ENCODE data around the gene TAF7. TPM values are rescaled to one million over a fixed set of nuclear protein-coding genes. Genes with fewer than 3 reads are reported as not detected.
"Not testable (repeated sequence)": the region's sequence is repeated elsewhere in the genome, so short reads cannot be mapped to it uniquely, and the experiment has no call there.

Gene TAF7
- total and polyA plus RNA-seq, 5 donors: 86.7 to 109 (median 94.6) TPM

DNA sequence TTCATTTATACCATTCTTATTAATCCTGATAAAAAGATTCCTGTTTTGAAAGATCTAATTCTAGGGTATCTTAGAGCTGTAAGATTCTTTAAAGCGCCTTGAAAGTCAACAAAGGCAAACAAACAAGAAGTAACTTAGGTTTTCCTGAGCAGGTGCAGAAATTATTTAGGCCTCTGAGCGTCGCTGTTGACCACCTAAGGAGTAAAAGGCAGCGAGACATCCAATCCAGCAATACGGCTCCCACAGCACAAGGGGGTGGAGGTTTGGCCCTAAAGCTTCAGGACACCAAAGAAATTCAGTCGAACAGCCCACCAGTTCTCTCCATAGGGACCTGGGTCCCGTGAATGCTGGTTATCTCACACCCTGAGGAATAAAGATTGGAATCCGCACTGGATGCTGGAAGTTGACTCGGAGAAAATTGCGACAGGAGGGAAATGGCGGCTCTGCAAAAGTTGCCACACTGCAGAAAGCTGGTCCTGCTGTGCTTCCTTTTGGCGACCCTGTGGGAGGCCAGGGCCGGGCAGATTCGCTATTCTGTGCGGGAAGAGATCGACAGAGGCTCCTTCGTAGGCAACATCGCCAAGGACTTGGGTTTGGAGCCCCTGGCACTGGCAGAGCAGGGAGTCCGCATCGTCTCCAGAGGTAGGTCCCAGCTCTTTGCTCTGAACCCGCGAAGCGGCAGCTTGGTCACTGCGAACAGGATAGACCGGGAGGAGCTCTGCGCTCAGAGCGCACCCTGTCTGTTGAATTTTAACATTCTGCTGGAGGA lies 18.1 kb upstream of the TAF7 start, which contains the start of gene PCDHGA2:
PCDHGA2 (plus strand) TSS at position 223 of the 769 bp plus-strand sequence.
- H3K27ac ChIP-seq (ENCODE audit: low read length): peak within 1 kb of the TSS; percentile 43

DNA sequence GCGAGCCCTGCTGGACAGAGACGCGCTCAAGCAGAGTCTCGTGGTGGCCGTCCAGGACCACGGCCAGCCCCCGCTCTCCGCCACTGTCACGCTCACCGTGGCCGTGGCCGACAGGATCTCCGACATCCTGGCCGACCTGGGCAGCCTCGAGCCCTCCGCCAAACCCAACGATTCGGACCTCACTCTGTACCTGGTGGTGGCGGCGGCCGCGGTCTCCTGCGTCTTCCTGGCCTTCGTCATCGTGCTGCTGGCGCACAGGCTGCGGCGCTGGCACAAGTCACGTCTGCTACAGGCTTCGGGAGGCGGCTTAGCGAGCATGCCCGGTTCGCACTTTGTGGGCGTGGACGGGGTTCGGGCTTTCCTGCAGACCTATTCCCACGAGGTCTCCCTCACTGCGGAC lies 12.0 kb upstream of the TAF7 start:
- H3K27ac ChIP-seq (ENCODE audit: low read length); DNase-seq; H3K27me3 ChIP-seq (ENCODE audit: control insufficient read depth, insufficient read depth); H3K4me3 ChIP-seq (ENCODE audit: low read length); ATAC-seq; H3K9me3 ChIP-seq (ENCODE audit: control insufficient read depth, low read length); H3K4me1 ChIP-seq (ENCODE audit: control insufficient read depth, insufficient read depth, low read length): not testable (repeated sequence)
- WGBS: 35% methylated on average over 39 of the region's 39 CpGs
- intact Hi-C loops (cut with DNase I): loop anchor here in 1 of 4 donors (10.0 kb wide), 1 partner anchor 222 kb away; no protein-coding TSS in a partner anchor

More for the DNA sequence above, 18.1 kb upstream of the TAF7 start, which contains the start of gene PCDHGA2:
- ATAC-seq (peak; percentile 72 to 76), DNase-seq (peak in 2 of 3 donors; percentile 59 to 66)
- 10% methylated on average over 27 of the region's 27 CpGs for WGBS
- Histone ChIP-seq H3K4me1 (ENCODE audit: control insufficient read depth, insufficient read depth, low read length) (no peaks in the 10 kb centered on the region), H3K4me3 (ENCODE audit: low read length) (peak within 1 kb of the TSS; percentile 61), H3K27me3 (ENCODE audit: control insufficient read depth, insufficient read depth) (no peaks in the 10 kb centered on the region), H3K9me3 (ENCODE audit: control insufficient read depth, low read length) (peaks cover 7% of the 10 kb centered on the region)
- intact Hi-C loops (cut with DNase I): loop anchor here in 1 of 4 donors (10.0 kb wide), 1 partner anchor 216 kb away; no protein-coding TSS in a partner anchor

DNA sequence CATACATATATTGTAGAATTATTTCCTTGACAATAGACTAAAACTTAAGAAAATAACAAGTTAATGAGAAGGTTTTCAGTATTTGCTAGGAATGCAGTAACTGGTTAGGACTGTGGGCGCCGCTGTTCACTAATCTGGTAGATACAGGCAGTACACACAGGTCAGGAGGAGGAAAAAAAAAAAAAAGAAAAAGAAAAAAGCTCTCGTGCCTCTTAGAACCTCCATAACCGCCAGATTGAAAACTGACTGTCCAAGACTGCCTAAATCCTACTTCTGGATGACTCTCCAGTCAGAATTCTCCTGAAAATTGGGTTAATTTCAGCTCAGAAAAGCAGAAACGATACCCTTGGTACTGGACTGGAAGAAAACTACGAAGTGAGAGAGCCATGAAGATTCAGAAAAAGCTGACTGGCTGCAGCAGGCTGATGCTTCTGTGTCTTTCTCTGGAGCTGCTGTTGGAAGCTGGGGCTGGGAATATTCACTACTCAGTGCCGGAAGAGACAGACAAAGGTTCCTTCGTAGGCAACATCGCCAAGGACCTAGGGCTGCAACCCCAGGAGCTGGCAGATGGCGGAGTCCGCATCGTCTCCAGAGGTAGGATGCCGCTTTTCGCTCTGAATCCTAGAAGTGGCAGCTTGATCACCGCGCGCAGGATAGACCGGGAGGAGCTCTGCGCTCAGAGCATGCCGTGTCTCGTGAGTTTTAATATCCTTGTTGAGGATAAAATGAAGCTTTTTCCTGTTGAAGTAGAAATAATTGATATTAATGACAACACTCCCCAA lies 9.9 kb upstream of the TAF7 start, which contains the start of gene PCDHGA1:
PCDHGA1 (plus strand) TSS at position 216 of the 782 bp plus-strand sequence.
- Histone ChIP-seq H3K4me3 (ENCODE audit: low read length) (peak within 1 kb of the TSS; percentile 49), H3K27me3 (ENCODE audit: control insufficient read depth, insufficient read depth) (no peaks in the 10 kb centered on the region), H3K4me1 (ENCODE audit: control insufficient read depth, insufficient read depth, low read length) (no peaks in the 10 kb centered on the region), H3K9me3 (ENCODE audit: control insufficient read depth, low read length) (no peaks in the 10 kb centered on the region), H3K27ac (ENCODE audit: low read length) (no peak within 1 kb of the TSS)
- 18% methylated on average over 21 of the region's 21 CpGs for WGBS
- peak in 1 of 3 donors; percentile 71 for DNase-seq
- no peak for ATAC-seq
- intact Hi-C loops (cut with DNase I): loop anchor here in 1 of 4 donors (10.0 kb wide), 1 partner anchor 224 kb away; no protein-coding TSS in a partner anchor

DNA sequence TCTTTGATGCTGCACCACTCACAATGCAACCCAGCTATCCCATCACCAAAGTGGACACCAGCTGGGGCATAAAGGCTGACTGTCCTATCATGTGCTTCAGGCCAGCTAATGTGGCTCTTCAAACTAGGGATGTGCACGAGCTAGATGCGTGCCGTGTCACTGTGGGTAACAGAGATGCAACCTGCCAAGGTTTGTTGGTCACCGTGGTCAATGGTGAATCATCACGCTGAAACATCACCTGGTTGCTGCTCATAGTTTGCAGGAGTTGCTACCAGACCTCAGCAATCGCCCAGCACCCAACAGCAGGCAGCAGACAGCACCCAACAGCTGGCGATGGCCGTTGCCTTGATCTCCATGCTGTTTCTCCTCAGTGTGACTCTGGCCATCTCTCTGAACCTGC lies 7.6 kb upstream of the TAF7 start:
- 77% methylated on average over 8 of the region's 8 CpGs for WGBS
- DNase-seq (no peak), ATAC-seq (no peak)
- intact Hi-C loops (cut with DNase I): loop anchor here in 1 of 4 donors (5.0 kb wide), 1 partner anchor 234 kb away; no protein-coding TSS in a partner anchor
- H3K4me3 ChIP-seq (ENCODE audit: low read length): no peak overlapping the region
- H3K4me1 ChIP-seq (ENCODE audit: control insufficient read depth, insufficient read depth, low read length): no peaks in the 10 kb centered on the region
- no peaks in the 10 kb centered on the region for H3K9me3 ChIP-seq (ENCODE audit: control insufficient read depth, low read length)
- H3K27ac ChIP-seq (ENCODE audit: low read length): no peak overlapping the region
- H3K27me3 ChIP-seq (ENCODE audit: control insufficient read depth, insufficient read depth): no peaks in the 10 kb centered on the region

DNA sequence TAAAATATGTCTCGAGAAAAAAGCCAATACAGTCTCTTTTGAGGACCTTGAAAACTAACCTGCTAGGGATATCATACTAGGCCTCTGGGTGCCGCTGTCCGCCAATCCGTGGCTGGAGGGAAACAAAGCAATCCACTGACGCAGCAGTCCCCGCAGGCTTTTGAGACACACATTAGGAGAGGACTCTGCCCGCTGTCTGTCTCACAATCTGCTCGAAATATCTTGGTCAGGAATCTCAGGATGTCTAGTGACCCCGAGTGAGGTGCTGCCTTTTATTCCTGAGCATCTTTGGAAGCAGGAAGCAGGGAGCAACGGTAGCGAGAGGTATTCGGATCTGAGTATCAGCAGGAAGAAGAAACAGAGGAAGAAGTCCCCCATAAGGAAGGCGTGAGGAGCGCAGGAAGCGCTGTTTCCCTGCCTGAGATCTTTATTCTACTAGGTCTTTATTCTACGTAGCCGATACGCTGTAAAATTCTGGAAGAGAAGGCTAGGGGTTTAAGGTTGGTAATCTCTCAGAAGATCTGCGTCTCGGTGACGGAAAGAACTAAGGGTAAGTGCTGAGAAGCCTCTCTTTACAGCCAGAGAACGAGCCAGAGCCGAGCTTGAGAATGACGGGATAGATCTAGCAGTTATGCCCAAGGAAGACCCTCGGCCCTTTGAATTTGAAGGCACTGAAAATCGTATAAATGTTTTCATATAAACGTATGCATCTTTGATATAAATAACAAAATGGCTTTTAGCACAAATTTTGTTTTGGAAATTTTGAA lies 5.7 kb upstream of the TAF7 start:
- Histone ChIP-seq H3K9me3 (ENCODE audit: control insufficient read depth, low read length) (no peaks in the 10 kb centered on the region), H3K4me3 (ENCODE audit: low read length) (peak overlapping the region; percentile 46), H3K27ac (ENCODE audit: low read length) (peak overlapping the region; percentile 55), H3K4me1 (ENCODE audit: control insufficient read depth, insufficient read depth, low read length) (no peaks in the 10 kb centered on the region), H3K27me3 (ENCODE audit: control insufficient read depth, insufficient read depth) (no peaks in the 10 kb centered on the region)
- peak; percentile 59 to 83 (median 77) for DNase-seq
- WGBS: 8% methylated on average over 27 of the region's 27 CpGs
- intact Hi-C loops (cut with DNase I): loop anchor here in 1 of 4 donors (5.0 kb wide), 1 partner anchor 236 kb away; no protein-coding TSS in a partner anchor
- peak; percentile 77 to 93 for ATAC-seq

DNA sequence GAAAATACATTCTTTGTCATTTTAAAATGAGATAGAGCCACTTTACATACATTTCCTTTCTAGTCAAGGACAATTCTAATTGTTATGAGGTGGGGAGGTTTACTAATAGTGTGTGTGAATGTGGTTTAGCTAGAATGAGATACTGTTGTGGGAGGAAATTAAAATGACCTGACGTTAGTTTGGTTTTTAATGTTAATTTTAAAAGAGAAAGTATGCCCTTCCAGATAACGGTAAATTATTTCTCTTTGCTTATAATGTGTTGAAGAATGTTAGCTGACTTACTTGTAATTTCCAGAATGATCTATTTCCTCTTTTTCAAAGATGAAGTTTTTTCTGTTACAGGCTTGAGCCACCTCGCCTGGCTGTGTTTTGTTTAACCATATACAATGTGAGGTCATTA lies 1.7 kb upstream of the TAF7 start:
- WGBS: 92% methylated on average over 3 of the region's 3 CpGs
- no peak for ATAC-seq
- no peak for DNase-seq

DNA sequence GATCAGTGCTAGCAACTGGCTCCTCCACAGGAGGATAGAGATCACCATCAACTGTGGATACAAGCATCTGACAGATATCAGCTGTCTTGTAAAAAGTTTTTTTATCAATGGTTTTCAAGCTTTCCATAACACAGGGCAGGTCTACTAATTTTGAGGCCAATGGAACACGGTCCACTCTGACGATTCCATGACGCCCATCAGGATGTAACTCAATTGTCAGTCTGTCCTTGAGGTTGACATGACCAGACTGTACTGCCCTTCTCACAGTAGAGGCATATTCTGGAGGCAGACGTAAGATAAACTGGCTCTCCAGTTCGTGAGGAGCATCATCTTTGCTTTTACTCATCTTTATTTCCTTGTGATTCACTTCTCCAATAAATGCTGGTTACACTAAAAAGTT lies 885 bp downstream of the TAF7 start:
- ATAC-seq (no peak), DNase-seq (no peak)
- peaks cover 8% of the 10 kb centered on the region for H3K9me3 ChIP-seq (ENCODE audit: control insufficient read depth, low read length)
- H3K4me3 ChIP-seq (ENCODE audit: low read length): peak overlapping the region; percentile 78
- no peaks in the 10 kb centered on the region for H3K27me3 ChIP-seq (ENCODE audit: control insufficient read depth, insufficient read depth)
- intact Hi-C loops (cut with DNase I): no loop called here
- H3K27ac ChIP-seq (ENCODE audit: low read length): no peak overlapping the region
- 69% methylated on average over 5 of the region's 5 CpGs for WGBS
- H3K4me1 ChIP-seq (ENCODE audit: control insufficient read depth, insufficient read depth, low read length): no peaks in the 10 kb centered on the region

More for the DNA sequence above, 1.7 kb upstream of the TAF7 start:
- H3K27me3 ChIP-seq (ENCODE audit: control insufficient read depth, insufficient read depth): no peaks in the 10 kb centered on the region
- intact Hi-C loops (cut with DNase I): no loop called here
- H3K9me3 ChIP-seq (ENCODE audit: control insufficient read depth, low read length): peaks cover 8% of the 10 kb centered on the region
- H3K4me1 ChIP-seq (ENCODE audit: control insufficient read depth, insufficient read depth, low read length): no peaks in the 10 kb centered on the region
- H3K27ac ChIP-seq (ENCODE audit: low read length): no peak overlapping the region
- no peak overlapping the region for H3K4me3 ChIP-seq (ENCODE audit: low read length)

DNA sequence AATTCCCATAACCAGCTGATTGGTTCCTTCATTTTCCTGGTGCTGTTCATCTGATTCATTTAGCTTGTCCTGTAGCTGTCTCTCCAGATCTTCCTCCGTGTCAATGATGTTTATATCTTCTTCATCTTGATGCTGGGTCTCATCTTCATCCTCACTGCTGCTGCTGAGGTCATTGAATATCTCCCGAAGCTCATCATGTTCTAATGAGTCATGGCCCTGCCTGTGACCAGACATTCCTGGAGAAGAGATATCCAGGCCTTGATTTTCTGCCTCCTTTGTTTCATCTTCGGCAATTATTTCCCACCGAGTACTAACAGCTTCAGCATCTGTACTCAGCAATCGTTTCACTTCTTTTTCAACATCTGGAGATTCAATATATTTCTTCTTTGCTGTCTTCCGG lies 1.4 kb downstream of the TAF7 start:
- Histone ChIP-seq H3K4me3 (ENCODE audit: low read length) (peak overlapping the region; percentile 78), H3K9me3 (ENCODE audit: control insufficient read depth, low read length) (peaks cover 8% of the 10 kb centered on the region), H3K4me1 (ENCODE audit: control insufficient read depth, insufficient read depth, low read length) (no peaks in the 10 kb centered on the region), H3K27ac (ENCODE audit: low read length) (no peak overlapping the region), H3K27me3 (ENCODE audit: control insufficient read depth, insufficient read depth) (no peaks in the 10 kb centered on the region)
- intact Hi-C loops (cut with DNase I): no loop called here
- WGBS: 98% methylated on average over 6 of the region's 6 CpGs
- DNase-seq (no peak), ATAC-seq (no peak)

DNA sequence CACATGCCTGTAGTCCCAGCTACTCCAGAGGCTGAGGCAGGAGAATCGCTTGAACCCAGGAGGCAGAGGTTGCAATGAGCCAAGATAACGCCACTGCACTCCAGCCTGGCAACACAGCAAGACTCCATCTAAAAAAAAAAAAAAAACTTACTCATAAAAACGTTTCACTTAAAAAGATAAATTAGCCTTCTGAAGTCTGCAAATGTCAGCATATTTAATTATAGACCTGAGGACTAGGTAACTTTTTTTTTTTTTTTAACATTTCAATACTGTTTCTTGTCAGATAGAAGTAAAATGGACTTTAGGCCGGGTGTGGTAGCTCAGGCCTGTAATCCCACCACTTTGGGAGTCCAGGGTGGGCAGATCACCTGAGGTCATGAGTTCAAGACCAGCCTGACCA lies 3.6 kb downstream of the TAF7 start:
- 88% methylated on average over 4 of the region's 4 CpGs for WGBS
- H3K4me1 ChIP-seq (ENCODE audit: control insufficient read depth, insufficient read depth, low read length); H3K4me3 ChIP-seq (ENCODE audit: low read length); DNase-seq; intact Hi-C loops (cut with DNase I); H3K9me3 ChIP-seq (ENCODE audit: control insufficient read depth, low read length); H3K27me3 ChIP-seq (ENCODE audit: control insufficient read depth, insufficient read depth); ATAC-seq; H3K27ac ChIP-seq (ENCODE audit: low read length): not testable (repeated sequence)

DNA sequence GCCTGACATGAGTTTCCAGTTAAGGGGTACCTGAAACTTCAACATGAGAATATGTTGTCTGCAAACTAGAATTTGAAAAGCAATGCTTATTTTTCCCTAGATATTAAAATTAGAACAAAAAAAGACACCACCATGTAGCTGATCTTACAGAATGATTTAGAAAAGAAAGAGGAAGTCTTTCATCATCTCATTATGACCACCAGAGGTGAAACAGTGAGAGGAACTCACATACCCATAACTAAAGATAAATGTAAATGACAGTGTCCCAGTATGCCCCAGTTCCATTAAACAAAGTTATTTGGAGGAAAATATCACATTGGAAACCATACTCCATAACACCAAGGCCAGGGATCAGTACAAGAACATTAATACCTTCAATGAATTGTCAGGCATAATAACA lies 6.9 kb downstream of the TAF7 start:
- Histone ChIP-seq H3K27ac (ENCODE audit: low read length) (no peak overlapping the region), H3K4me1 (ENCODE audit: control insufficient read depth, insufficient read depth, low read length) (no peaks in the 10 kb centered on the region), H3K9me3 (ENCODE audit: control insufficient read depth, low read length) (peaks cover 2% of the 10 kb centered on the region), H3K4me3 (ENCODE audit: low read length) (no peak overlapping the region), H3K27me3 (ENCODE audit: control insufficient read depth, insufficient read depth) (no peaks in the 10 kb centered on the region)
- intact Hi-C loops (cut with DNase I): no loop called here
- ATAC-seq: no peak
- no peak for DNase-seq

Measured in right cardiac atrium (tissue), 5 donors.